ENCODE measurements around the gene TARS3.
"Not testable (repeated sequence)": the region's sequence is repeated elsewhere in the genome, so short reads cannot be mapped to it uniquely, and the experiment has no call there.

The TARS3 gene

DNA sequence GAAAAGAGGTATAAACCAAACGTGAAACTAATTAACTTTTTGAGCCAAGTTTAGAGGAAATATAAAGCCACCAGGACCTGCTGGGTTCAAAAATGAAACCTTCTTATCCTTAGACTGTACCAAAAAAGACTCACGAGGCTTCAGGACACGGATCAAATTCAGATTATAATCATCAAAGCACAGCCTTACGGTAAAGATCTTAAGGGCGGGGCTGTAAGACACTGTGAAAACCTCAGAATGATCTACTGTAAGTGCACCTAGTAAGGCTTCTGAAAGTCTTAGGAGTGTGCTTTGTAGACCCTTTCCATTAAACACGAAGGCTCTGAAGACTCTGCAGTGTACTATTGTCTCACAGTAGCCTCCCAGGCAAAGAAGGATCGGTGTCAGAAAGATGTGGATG lies 26.8 kb downstream of the TARS3 start:
- no peak for DNase-seq

DNA sequence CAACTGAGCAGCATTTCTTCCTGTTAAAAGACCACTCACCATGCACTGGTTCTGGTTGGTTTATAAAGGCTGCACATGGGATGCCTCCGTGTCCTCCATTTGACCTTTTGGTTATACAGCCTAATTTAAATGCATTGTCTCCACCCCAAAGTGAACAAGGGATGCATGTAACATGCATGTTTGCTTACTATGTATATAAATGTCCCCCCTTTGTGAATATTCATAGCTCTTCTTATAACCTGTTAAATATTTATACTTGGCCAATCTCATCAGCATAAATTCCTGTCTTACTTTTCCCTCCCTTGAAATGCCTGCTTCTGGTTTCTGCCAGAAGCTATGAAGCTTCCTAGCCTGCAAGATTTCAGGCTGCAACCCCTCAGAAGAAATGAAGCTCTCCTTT lies 27.4 kb downstream of the TARS3 start:
- no peak for DNase-seq

DNA sequence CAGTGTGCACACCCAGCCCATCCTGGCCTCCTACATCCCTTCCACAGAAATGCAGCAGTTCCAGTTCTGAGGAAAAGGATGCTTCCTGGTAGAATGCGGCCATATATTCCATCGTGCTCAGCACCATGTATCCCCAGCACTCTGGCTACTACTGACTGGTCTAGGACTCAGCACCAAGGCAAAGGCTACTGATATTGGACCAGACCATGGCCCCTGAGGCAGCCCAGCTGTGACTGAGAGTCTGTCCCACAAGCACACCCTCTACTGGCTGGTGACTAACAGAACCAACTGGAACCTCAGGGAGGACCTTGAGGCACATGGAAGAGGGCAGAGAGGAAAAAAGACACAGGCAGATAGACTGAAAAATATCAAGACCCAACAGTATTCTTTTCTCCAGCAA lies 30.0 kb downstream of the TARS3 start:
- DNase-seq, result no peak

DNA sequence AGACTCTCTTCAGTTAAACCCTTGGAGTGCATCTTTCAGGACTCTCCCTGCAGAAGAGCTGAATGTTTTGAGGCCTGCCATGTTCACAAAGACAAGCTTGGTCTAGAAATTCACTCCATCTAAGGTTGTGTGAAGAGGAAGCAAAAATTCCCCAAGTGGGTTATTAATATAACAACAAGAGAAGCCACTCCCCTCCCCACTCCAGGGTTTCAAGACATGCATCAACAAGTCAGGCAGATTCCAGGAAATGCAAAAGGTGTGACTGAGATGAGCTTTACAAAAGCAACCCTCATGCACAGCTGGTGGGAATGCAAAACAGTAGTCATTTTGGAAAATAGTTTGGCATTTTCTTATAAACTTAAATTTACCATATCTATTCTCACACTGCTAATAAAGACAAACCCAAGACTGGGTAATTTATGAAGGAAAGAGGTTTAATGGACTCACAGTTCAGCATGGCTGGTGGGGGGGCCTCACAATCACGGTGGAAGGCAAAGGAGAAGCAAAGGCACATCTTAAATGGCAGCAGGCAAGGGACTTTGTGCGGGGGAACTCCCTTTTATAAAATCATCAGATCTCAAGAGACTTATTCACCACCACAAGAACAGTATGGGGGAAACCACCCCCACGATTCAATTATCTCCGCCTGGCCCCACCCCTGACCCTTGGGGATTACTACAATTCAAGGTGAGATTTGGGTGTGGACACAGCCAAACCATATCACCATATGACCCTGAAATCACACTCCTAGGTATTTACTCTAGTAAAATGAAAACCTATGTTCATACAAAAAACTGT lies 31.3 kb downstream of the TARS3 start:
- DNase-seq, result no peak

DNA sequence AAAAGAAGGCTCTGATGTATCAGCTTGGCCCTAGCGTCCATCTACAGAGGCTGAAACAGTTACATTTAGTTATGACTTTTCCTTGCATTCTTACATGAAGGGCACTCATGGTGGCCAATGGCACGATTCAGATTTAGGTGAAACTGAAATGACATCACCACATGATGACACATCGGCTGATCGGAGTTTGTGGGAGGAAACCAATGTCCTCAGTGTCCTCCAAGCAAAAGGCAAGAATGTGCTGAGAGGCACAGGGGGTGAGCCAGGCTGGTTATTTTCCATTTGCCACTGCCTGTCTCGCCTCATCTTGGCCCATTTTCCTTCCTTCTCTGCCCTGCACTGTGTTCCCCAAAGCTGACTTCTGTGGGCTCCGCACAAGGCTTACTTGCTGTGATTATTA lies 34.4 kb downstream of the TARS3 start:
- peak; percentile 68 for DNase-seq

DNA sequence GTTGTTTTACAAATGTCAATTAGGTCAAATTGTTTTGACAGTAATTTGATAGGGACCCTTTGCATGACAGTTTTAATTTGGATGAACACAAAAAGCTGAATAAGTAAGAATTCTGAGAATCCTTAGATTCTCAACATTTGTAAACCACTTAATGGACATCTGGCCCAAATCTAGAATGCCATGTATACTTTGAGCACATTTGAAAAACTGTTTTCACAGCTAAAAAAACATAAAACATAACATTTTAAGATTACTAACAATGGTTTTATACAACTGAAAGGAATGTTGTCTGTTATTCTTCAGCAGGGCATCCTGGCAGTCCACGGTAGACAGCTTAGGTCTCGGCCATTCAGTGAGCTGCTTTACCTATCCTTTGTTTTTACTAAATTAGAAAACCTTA lies 37.6 kb downstream of the TARS3 start:
- no peak for DNase-seq

DNA sequence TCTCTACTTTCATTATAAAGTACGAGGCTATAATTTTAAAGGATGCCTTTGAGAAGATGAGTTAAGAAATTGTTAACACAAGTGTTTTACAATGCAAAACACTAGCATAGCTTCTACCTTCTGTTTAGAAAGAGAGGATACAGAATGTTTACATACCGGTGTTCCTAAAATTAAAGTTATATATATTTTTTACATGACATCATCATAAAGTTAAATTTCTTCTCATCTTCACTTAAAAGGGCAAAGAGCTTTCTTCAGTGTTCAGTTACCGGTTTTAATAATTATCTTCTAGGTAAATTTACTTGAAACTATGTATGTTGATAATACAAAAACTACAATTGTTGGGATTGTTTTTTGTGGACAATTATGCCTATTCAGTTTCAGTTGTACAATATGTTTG lies 39.4 kb downstream of the TARS3 start:
- no peak for DNase-seq

DNA sequence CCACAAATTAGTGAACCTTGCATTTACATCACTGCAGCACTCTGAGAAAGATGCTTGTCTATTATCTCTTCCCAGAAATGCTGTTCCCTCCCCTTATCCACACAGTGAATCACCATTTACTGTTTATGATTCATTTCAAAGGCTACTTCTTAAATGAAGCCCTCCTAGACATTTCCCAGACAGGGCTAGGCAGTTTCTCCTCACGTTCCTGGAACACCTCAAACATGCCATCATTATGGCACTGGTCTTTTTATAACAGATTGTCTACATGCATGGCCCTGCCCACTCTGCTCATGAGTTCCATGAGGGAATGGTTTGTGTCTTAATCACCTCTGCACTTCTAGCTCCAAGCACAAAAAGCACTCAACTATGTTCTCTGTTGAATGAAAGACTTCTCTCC lies 39.9 kb downstream of the TARS3 start:
- DNase-seq, result peak; percentile 91

DNA sequence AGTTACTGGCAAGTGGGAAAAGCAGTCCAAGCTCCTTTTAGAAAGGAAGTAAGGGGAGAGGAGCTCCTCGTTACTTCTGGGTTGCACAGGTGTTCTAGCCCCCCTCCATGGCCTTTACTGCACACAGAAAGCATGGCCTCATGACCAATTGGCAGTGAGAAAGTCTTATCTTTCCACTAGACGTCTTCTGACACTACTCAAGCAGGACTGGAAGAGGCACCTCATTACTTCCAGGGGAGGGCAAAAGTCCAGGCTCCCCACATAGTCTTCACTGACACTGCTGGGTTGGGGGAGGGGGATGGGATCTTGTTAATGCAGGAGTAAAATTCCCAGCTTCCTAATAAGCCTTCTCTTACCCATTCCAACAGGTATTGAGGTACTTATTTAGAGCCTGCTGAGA lies 44.5 kb downstream of the TARS3 start:
- DNase-seq, result no peak

DNA sequence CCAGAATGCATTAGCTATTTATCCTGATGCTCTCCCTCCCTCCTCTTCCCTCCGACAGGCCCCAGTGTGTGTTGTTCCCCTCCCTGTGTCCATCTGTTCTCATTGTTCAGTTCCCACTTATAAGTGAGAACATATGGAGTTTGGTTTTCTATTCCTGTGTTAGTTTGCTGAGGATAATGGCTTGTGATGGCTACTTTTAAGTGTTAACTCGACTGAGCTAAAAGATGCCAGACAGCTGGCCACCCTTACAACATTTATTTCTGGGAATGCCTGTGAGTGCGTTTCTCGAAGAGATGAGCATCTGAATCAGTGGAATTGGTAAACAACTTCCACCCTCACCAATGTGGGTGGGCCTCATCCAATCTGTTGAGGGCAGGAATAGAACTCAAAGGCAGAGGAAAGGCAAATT lies 47.3 kb downstream of the TARS3 start:
- no peak for DNase-seq

DNA sequence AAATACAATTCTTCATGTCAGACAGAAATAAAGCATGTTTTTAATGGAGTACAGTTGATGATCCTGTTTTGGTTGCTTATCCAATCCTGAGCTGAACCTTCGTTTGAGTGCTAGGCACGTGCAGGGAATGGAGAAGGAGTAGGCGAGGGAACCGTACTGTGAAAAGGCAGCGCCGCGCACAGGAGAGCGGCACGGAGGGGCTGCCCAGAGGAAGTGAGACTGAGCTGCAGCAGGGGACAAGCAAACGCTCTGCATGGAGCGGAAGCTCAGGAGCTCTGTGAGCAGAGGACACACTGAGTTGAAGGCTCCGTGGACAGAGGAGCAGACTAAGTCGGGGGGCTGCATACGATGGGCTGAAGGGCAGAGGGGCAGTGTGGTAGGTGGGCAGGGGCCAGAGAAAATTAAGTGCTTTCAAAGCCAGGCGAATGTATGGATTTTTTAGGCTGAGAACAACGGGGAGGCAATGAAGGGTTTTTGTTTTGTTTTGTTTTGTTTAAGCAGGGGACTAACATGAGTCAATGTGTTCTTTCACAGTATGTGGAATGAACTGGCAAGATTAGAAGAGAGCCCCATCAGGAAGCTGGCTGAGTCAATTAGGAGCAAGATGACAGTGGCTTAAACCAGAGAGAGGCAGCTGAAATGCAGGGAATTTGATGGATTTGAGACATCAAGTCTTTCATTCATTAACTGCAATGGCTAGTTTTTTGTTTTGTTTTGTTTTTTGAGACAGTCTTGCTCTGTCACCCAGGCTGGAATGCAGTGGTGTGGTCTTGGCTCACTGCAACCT lies 48.3 kb downstream of the TARS3 start:
- peak; percentile 75 for DNase-seq

DNA sequence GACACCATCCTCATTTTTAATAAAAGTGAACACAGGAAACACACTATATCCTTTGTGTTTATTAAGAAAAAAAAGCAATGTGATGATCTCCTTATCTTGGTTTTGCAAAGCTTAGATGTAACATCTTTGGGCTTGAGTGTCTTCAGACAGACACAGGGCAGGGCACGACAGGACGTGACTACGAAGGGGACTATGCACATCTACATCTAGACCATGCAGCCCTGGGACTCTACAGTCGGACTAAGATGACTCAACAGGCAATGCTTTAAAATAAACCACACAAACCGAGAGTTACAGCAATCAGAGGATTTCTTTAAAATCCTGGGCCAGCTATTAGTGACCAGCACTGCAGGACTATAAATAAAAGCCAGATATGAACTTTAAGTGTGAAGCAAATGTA lies 49.3 kb downstream of the TARS3 start:
- DNase-seq, result peak; percentile 89

DNA sequence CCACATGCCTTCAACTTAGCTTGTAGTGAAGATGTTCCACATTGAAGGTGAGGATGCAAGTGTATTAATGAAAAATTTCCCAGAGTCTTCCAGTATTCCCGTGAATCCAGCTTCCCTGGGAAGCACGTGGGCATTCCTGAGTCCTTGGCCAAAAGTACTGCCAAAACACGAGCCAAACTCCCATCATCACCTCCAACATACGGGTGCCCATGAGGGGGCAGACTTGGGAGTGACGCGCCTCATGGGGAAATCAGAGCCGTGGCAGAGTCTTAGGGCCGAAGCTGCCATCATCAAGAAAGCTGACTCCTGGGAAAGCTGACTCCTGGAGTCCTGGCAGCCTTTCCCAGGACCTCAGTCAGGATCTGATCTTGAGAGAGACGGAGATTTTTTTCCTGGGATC lies 52.0 kb downstream of the TARS3 start:
- no peak for DNase-seq

DNA sequence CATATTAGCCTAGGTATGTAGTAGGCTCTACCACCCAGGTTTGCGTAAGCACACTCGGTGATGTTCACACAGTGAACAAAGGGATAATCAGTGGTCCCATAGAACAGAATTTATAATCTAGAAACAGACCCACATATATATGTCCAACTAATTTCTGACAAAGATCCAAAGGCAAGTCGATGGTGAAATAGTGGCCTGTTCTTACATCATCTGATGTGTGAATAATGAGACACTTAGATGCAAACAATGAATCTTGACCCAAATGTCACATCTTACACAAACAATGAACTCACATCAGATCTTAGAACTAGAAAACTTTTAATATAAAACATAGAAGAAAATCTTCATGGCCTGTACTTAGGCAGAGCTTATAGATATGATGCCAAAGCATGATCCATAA lies 54.5 kb downstream of the TARS3 start:
- DNase-seq, result no peak

DNA sequence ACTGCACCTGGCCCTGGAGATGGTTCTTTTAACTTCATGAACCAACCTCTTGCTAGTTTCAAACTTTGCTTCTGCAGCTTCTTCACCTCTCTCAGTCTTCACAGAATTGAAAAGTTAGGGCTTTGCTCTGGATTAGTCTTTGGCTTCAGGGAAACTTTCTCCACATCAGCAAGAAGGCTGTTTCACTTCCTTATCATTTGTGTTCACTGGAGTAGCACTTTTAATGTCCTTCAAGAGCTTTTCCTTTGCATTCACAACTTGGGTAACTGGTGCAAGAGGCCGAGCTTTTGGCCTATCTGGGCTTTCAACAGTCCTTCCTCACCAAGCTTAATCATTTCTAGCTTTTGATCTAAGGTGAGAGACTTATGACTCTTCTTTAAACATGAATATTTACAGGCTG lies 56.4 kb downstream of the TARS3 start:
- DNase-seq, result no peak

DNA sequence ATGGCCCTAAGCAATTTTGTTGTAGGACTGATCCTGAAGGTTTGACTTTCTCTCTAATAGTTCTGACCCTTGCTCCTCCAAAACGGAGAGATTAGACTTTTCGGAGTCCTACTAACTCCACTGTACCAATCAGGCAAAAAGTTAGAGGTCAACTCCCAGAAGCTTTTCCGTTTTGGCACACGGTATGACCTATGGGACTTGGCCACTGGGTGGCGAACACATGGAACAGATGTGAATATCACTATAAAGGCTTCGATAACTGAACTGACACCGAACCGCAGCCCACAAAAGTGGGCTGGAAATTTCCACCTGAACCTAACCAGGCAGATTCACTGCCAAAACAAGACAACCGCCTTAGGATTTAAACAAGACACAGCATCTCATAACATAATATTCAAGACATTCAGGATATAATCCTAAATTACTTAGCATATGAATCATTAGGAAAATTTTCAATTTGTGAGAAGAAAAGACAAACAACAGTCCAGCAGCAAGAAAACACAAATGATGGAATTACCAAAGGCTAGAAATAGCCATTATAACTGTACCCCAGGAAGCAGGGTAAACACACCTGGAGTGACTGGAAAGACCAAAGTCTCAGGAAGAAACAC lies 59.9 kb downstream of the TARS3 start:
- no peak for DNase-seq

DNA sequence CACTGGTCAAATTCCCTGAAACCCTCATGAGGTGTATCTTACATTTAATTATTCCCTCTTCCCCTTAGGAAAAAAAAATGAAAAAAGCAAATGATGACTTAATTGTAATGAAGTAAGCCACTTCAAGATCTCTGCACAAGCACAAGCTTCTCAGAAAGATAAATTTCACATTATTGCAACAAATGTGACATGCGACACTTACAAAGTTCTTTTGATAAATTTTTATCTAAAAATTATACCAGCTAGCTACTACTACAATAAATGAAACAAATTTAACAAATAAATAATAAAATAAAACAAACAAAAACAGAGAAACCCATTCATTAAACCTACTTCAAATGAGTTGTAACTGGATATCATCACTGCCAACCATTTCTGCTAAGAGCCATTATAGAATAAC lies 62.1 kb downstream of the TARS3 start:
- DNase-seq, result no peak

DNA sequence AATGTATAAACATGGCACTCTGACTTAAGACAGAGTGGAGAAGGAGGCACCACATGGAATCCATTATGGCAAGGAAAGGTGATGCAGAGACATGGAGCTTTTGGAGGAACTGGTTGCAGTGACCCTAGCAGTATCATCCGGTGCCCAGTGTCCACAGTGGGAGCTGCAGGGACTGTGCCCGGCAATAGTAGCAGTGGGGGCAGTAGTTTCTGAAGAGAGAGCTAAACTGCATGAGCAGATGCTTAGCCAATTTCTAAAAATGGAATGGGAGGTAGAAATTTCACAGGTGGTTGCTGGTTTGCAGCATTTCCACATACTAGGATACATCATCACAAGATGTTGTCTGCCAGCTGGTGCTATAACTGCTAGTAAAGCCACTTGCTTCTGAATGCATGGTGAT lies 64.3 kb downstream of the TARS3 start:
- no peak for DNase-seq

DNA sequence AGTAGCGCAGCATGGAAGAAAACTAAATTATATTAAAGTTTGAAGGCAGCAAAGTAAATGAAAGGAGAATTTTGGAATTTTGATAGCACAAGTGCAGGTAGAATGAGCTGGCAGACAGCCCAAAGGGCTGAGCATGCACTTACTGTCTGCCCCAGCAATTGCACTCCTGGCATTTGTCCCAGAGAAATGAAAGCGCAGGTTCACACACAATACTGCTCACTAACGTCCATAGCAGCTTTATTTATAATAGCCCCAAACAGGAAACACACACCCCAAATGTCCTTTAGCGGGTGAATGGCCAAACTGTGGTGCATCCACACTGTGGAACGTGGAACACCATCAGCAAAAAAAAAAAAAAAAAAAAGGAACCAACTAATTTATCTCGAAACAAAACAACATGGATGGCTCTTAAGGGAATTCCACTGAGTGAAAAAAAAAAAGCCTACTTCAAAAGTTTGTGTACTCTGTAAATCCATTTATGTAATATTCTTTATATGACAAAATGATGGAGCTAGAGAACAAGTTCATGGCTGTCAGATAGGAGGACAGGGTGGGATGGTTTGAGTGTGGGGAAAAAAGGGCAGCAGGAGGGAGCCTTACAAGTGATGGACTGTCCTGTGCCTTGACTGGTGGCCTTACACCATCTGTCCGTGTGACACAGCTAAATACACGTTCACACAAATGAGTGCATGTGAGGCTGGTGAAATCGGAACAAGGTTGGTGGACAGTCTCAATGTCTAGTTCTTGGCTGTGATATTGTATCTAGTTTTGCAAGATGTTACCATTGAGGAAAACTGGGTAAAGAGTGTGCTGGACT lies 66.1 kb downstream of the TARS3 start:
- no peak for DNase-seq

DNA sequence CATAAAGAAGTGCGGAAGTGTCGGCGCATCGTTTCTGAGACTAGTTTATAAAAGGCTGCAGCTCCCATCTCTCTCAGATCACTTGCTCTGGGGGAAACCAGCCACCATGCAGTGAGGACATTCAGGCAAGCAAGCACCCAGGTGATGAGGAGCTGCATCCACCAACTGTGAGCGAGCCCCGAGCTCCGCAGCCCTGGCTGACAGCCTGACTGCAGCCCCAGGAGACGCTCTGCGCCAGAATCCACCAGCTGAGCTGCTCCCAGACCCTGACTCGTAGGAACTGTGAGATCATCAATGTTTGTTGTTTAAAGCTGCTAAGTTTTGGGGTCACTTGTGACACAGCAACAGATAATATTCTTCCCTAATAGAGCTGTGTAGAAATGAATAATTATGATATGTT lies 67.1 kb downstream of the TARS3 start:
- DNase-seq, result no peak

DNA sequence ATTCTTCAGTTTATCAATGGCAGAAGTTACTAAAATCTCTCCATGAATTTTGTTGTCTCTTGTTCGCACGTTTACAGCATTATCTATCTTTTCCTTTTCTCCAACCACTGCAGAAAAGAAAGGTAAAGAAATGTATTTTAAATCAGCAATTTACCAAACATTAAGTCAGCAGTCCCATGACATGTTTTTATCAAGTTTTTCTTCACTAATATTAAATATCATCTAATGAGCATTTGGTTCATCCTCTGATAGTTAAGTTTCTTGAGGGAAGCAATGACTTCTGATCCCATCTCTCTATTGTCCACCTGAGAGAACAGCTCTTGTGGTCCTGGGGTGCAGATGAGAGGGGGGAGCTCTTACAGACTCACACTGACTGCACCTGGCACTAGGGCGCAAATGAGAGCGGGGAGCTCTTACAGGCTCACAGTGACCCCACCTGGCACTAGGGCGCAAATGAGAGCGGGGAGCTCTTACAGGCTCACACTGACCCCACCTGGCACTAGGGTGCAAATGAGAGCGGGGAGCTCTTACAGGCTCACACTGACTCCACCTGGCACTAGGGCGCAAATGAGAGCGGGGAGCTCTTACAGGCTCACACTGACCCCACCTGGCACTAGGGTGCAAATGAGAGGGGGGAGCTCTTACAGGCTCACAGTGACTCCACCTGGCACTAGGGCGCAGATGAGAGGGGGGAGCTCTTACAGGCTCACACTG lies 69.5 kb downstream of the TARS3 start:
- not testable (repeated sequence) for DNase-seq

DNA sequence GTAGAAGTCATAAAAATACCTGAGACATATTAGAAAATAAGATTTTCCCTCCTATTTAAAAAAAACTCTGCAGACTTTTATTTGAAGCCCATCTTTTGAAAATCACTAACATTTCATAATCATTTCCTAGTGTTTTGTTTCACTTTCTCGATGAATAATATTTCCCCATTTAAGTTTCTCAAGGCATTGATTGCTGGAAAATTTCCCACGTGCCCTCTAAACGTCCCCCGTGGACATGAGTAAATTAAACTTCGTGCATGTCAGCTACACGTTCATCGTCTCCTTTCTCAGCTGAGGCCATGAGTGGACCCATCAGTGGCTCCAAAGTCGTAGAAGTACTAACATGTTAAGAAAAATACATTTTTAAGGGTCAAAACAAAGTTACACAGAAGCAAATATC lies 70.1 kb downstream of the TARS3 start:
- no peak for DNase-seq
